HG03039 (cell line): ENCODE measurements around the gene WNT7A.

Source experiments
- ATAC-seq: cut with Tn5 transposase; IDR thresholded peaks from one replicate; pipeline ENCODE4 v1.9.1; 2021; ENCODE audit warnings: mild to moderate bottlenecking, moderate library complexity; ENCODE audit not compliant: unreplicated experiment

The WNT7A gene

DNA sequence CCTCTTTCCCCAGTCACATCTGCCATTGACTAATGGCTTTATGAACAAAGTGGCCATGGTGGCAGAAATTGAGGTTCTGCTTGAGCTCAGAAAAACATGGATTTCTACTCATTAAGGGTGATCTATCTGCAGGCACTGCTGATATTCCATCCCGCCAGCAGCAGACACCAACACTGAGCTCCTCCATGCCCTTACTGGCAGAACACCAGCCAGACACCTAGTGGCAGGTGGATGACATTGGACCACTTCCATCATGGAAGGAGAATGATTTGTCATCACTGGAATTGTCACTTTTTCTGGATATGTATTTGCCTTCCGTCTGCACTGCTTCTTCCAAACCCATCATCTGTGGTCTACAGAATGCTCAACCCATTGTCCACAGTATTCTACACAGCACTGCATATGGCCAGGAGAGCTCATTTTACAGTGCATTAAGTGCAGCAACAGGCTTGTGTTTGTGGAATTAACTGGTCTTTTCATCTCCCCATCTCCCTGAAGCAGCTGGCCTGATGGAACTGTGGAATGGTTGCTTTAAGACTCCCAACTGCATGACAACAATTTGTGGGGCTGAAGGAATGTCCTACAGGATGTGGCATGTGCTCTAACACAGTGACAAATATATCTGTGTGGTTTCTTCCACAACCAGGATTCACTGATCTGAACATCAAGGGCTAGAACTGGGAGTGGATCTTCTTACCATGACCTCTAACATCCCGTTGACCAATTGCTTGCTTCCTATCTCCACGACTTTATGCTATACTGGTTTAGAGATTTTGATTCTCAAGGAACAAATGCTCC lies 103.4 kb downstream of the WNT7A start:
- ATAC-seq, result no peak

- ATAC-seq, result no peak
Observed at GRCh38 chr3:13772885-13773745, 106.8 kb downstream of the WNT7A start.

DNA sequence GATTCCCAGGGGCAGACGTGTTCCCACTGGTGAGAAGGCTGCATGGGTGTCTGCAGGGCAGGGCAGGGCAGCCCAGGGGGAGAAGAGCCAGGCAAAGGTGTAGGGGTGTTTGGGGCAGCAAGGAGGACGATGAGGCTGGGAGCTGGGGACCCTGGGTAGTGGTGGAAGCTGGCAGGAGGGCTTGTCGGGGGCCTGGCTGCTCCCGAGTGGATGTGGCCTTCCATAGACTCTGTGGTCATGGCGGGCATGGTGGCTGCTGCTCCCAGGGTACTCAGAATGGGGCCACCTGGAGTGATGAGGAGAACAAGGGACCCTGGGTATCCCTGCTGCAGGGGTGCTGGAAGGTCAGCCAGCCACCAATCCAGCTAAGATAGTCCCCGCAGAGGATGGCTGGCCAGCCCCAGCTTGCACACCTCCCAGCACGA lies 107.5 kb downstream of the WNT7A start:
- ATAC-seq, result no peak

DNA sequence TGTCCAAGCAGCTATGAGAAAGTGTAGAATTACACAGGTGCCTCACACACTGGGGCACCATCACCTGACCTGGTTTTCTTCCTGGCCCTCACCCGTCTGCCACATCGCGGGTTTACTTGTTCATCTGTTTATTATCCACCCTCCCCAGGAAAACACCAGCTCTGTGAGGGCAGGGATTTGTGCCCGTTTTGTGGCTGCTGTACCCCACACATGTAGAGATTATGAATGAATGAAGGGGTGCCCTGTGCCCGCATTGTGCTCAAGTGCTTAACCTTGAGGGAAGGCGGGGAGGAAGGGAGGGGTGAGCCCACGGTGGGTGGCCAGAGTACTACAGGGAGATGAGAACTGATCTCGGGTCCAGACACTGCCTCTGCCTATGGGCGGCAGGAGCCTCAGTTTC lies 108.4 kb downstream of the WNT7A start:
- no peak for ATAC-seq

GRCh38 chr3:13770170-13771169 lies 109.4 kb downstream of the WNT7A start:
- no peak for ATAC-seq

DNA sequence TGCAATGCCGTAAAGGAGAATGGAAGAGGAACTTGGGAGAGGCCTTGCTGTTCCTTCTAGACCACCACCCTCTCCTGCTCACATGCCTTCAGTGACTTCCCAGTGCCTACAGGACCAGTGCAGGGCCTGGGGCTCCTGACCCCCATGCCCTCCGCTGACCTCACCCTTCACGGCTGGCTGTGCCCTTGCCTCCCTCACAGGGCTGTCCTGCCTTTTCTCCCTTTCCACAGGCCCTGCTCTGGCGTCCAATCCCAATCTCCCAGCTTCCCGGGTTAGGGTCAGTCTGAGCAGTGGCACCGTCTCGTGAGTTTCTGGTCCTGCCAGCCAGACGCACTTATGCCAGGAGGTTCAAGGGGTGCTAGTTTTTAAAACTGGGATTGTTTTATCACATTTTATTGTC lies 110.4 kb downstream of the WNT7A start:
- ATAC-seq, result no peak

- no peak for ATAC-seq
Observed at GRCh38 chr3:13768453-13768852, 111.4 kb downstream of the WNT7A start.

GRCh38 chr3:13767896-13768295 lies 112.0 kb downstream of the WNT7A start:
- ATAC-seq, result no peak

DNA sequence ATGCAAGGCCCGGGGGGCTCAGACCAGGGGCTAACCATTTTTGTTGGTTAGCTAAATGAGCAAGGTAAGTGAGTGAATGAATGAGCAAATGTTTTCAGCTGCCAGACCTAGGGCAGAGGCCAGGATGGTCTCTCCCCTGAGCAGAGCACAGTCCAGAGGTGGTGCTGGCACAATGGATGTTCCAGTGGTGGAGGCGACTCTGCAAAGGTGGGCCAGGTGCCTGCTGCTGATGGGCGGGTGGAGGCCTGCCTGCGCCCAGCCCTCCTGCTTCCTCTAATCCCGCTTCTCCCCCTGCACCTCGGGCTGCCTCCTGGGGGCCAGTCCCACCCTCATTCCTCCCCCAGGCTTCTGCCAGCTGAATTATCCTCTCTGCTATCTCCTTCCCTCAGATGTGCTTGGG lies 112.8 kb downstream of the WNT7A start:
- no peak for ATAC-seq
